ENCODE measurements around the gene IFIT2. TPM values are rescaled to one million over a fixed set of nuclear protein-coding genes. Genes with fewer than 3 reads are reported as not detected.

IFIT2 gene
- total RNA-seq, 2 donors from 2014 or later, result 4.1 TPM

DNA sequence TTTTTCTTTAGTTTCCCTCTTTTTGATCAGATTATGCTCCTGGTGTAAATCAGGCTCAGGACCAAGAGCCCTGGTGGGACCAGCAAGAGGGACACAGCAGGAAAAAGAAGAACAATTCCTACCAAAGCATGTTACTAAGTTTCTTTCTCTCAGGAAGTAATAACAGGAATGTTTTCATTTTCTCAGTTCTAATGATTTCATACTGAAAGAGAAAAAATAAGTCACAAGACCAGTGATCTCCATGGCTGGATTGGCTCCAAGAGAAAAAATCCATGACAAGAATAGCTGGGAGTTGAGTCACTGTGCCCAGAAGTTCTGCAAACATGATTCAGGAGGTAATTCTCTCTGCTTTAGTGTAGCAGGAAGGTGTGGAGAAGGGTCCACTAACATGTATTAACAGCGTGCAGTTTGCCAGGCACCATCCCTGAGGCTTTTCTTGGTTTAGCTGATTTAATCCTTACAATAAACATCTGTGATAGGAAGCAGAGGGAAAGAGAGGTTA lies 23.8 kb upstream of the IFIT2 start:
- H3K27me3 ChIP-seq (replicated peaks; ENCODE audit: insufficient read depth), result no peaks in the 10 kb centered on the region
- H3K4me3 ChIP-seq, result no peak overlapping the region
- no peaks in the 10 kb centered on the region for H3K4me1 ChIP-seq (replicated peaks)
- intact Hi-C loops (cut with DNase I), result no loop called here
- 23% methylated on average over 1 of the region's 1 CpG for WGBS
- H3K9me3 ChIP-seq, result no peaks in the 10 kb centered on the region
- TF ChIP-seq, protein P1, sequence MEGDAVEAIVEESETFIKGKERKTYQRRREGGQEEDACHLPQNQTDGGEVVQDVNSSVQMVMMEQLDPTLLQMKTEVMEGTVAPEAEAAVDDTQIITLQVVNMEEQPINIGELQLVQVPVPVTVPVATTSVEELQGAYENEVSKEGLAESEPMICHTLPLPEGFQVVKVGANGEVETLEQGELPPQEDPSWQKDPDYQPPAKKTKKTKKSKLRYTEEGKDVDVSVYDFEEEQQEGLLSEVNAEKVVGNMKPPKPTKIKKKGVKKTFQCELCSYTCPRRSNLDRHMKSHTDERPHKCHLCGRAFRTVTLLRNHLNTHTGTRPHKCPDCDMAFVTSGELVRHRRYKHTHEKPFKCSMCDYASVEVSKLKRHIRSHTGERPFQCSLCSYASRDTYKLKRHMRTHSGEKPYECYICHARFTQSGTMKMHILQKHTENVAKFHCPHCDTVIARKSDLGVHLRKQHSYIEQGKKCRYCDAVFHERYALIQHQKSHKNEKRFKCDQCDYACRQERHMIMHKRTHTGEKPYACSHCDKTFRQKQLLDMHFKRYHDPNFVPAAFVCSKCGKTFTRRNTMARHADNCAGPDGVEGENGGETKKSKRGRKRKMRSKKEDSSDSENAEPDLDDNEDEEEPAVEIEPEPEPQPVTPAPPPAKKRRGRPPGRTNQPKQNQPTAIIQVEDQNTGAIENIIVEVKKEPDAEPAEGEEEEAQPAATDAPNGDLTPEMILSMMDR (IDR thresholded peaks at IDR 0.05), result no peak
- TF ChIP-seq POLR2AphosphoS5 (IDR thresholded peaks at IDR 0.05) (peak; percentile 86), POLR2A (IDR thresholded peaks at IDR 0.05) (no peak)
- peak overlapping the region; percentile 50 to 56 for H3K27ac ChIP-seq
- DNase-seq (ENCODE audit: low spot score), result peak; percentile 62
- no peaks in the 10 kb centered on the region for H3K36me3 ChIP-seq

DNA sequence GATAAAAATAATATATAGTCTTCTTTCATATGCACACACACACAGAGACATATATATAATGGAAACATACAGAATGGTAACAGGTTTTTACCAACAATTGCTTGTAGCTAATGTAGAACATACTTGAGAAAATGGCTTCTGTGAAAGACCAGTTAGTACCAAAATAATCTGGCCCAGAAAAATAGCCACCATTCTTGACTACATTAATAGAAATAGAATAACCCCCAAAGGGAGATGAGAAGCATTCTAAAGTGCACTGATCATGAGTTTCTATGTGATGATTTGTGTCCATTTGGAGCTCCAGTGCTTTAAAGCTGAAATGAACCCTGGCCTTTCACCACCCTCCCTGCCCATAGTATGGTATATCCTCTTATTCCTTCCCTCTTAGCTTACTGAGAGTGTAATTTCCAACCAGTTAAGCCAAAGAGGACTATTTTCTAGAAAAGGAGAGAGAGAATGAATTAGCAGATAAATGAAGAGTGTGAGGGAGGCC lies 22.9 kb upstream of the IFIT2 start:
- Histone ChIP-seq H3K36me3 (no peaks in the 10 kb centered on the region), H3K4me1 (replicated peaks) (peaks cover 6% of the 10 kb centered on the region), H3K27me3 (replicated peaks; ENCODE audit: insufficient read depth) (no peaks in the 10 kb centered on the region), H3K27ac (no peak overlapping the region), H3K4me3 (no peak overlapping the region), H3K9me3 (no peaks in the 10 kb centered on the region)
- no peak for DNase-seq (ENCODE audit: low spot score)
- no peak for TF ChIP-seq POLR2A (IDR thresholded peaks at IDR 0.05)
- no peak for TF ChIP-seq POLR2AphosphoS5 (IDR thresholded peaks at IDR 0.05)
- TF ChIP-seq, protein P1 (IDR thresholded peaks at IDR 0.05), result no peak
- intact Hi-C loops (cut with DNase I), result no loop called here

DNA sequence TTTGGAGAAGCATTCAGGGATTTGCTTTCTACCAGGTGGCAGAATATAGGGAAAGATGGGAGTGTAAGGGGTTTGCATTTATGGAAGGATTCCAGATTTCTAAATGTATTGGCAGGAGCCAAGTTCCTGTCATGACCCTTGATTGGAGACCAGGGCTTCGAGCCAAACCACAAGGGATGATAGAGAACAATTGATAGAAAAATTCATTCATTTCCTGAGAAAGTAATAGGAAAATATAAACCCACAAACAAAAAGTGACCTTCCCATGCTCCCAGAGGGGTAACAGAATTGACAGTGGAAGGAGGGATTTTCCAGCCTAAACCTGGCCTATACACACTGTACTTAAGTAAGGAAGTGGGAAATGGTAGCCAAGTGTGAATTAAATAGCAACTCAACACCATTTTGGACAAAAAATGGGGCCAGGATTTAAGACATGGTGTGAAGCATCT lies 22.4 kb upstream of the IFIT2 start:
- H3K36me3 ChIP-seq, result no peaks in the 10 kb centered on the region
- no peaks in the 10 kb centered on the region for H3K27me3 ChIP-seq (replicated peaks; ENCODE audit: insufficient read depth)
- H3K27ac ChIP-seq, result no peak overlapping the region
- no peak overlapping the region for H3K4me3 ChIP-seq
- DNase-seq (ENCODE audit: low spot score), result no peak
- no peaks in the 10 kb centered on the region for H3K9me3 ChIP-seq
- 48% methylated on average over 1 of the region's 1 CpG for WGBS
- intact Hi-C loops (cut with DNase I), result no loop called here
- peaks cover 7% of the 10 kb centered on the region for H3K4me1 ChIP-seq (replicated peaks)
- TF ChIP-seq POLR2AphosphoS5 (IDR thresholded peaks at IDR 0.05) (no peak), POLR2A (IDR thresholded peaks at IDR 0.05) (no peak)
- TF ChIP-seq, protein P1 (IDR thresholded peaks at IDR 0.05), result no peak

DNA sequence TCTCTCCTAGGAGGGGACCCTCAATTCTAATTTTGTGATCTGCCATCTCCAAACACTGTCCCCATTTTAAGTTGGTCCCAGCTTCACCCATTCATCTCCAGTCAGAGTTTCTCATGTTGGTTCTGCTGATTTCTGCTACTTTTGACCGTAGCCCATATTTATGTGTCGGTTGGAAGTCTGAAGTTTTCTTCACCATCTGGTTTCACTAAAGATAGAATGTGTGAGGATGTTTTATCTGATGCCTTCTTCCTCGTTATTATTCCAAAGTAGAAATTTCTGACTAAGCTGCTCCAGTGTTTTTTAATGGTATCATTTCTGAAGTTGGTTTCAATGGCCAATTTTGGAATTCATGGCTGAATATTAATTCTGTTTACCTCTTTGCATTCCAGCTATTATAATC lies 21.3 kb upstream of the IFIT2 start:
- intact Hi-C loops (cut with DNase I), result no loop called here
- no peak for DNase-seq (ENCODE audit: low spot score)
- no peaks in the 10 kb centered on the region for H3K36me3 ChIP-seq
- peaks cover 7% of the 10 kb centered on the region for H3K4me1 ChIP-seq (replicated peaks)
- H3K9me3 ChIP-seq, result no peaks in the 10 kb centered on the region
- TF ChIP-seq POLR2A (IDR thresholded peaks at IDR 0.05) (no peak), POLR2AphosphoS5 (IDR thresholded peaks at IDR 0.05) (no peak)
- TF ChIP-seq, protein P1 (IDR thresholded peaks at IDR 0.05), result no peak
- no peaks in the 10 kb centered on the region for H3K27me3 ChIP-seq (replicated peaks; ENCODE audit: insufficient read depth)
- no peak overlapping the region for H3K27ac ChIP-seq
- H3K4me3 ChIP-seq, result no peak overlapping the region
- WGBS, result 92% methylated on average over 3 of the region's 3 CpGs
